GM12878 (cell line): ENCODE results near the gene PRDM16. TPM values are rescaled to one million over a fixed set of nuclear protein-coding genes. Genes with fewer than 3 reads are reported as not detected.

Source experiments
- ATAC-seq: fragments of 200-7000 bp; cut with Tn5 transposase; 3 replicates; pipeline ENCODE4 v1.9.1; 2020; ENCODE audit warnings: mild to moderate bottlenecking, moderate library complexity
- BruUV-seq: library from RNA; stranded (reverse); fragments of 400-500 nt; replicated peaks from 2 replicates; lab custom pipeline; 2021; lab: Mats Ljungman, UMichigan
- CTCF ChIA-PET: fragments of 300-600 bp; sonication (Branson Sonifier 250); formaldehyde crosslinking; extraction: SDS; loops from one replicate; lab custom pipeline; 2021; ENCODE audit warnings: inconsistent platforms; lab: Yijun Ruan, JAX
- POLR2A ChIA-PET: fragments of 350-600 bp; formaldehyde crosslinking; extraction: SDS; loops from one replicate; lab custom pipeline; 2021; ENCODE audit warnings: inconsistent platforms; lab: Charles Lee
- RAD21 ChIA-PET: fragments of 300-600 bp; sonication (Branson Sonifier 250); formaldehyde crosslinking; loops from one replicate; lab custom pipeline; 2023; ENCODE audit warnings: antibody characterized with exemption; ENCODE audit not compliant: unreplicated experiment; lab: Charles Lee
- SMC1A ChIA-PET: fragments of 300-600 bp; sonication (Branson Sonifier 250); formaldehyde crosslinking; loops from one replicate; lab custom pipeline; 2023; ENCODE audit not compliant: unreplicated experiment, uncharacterized antibody; lab: Charles Lee
- DNase-seq: peaks from one replicate; pipeline ENCODE4 v3.0.0-alpha.2; 2011; ENCODE audit warnings: low read depth, low spot score
- FAIRE-seq: peaks from 3 replicates; lab custom pipeline; 2011; peaks lifted over from hg19 to GRCh38; lab: Jason Lieb, UNC
- H2AFZ ChIP-seq: 2 replicates; pipeline ENCODE4 v1.6.0; 2011; ENCODE audit warnings: low read depth, low read length, control low read depth; ENCODE audit not compliant: control insufficient read depth
- H3K27ac ChIP-seq: 2 replicates; pipeline ENCODE4 v1.5.1; 2011; ENCODE audit warnings: control low read depth; ENCODE audit not compliant: control insufficient read depth, insufficient read depth
- H3K27me3 ChIP-seq, 2 experiments: replicated peaks in 1 of 2; 2 replicates each; pipeline versions ENCODE4 v1.6.0 to v1.6.1; 2011; ENCODE audit warnings: low read length in 1 of 2; ENCODE audit not compliant: control insufficient read depth in 2 of 2, insufficient read depth in 2 of 2
- H3K36me3 ChIP-seq, 2 experiments: 2 replicates each; pipeline ENCODE4 v1.5.1; 2011; ENCODE audit warnings: low read length in 1 of 2; ENCODE audit not compliant: control insufficient read depth in 2 of 2, insufficient read depth in 2 of 2
- H3K4me1 ChIP-seq: 2 replicates; pipeline ENCODE4 v1.6.1; 2011; ENCODE audit warnings: mild to moderate bottlenecking, low read length, moderate library complexity, mixed read lengths; ENCODE audit not compliant: control insufficient read depth, insufficient read depth
- H3K4me2 ChIP-seq: 2 replicates; pipeline ENCODE4 v1.6.0; 2011; ENCODE audit warnings: control low read depth; ENCODE audit not compliant: control insufficient read depth, insufficient read depth
- H3K4me3 ChIP-seq: fragments of 200-600 bp; sonication (generic); 2 replicates; pipeline ENCODE4 v1.5.1; 2016
- H3K79me2 ChIP-seq: 2 replicates; pipeline ENCODE4 v1.6.0; 2011; ENCODE audit warnings: low read length; ENCODE audit not compliant: control insufficient read depth, insufficient read depth
- H3K9ac ChIP-seq: 2 replicates; pipeline ENCODE4 v1.8.0; 2011; ENCODE audit warnings: low read length, control low read depth, mixed read lengths; ENCODE audit not compliant: control insufficient read depth, insufficient read depth
- H3K9me3 ChIP-seq: replicated peaks from 3 replicates; pipeline ENCODE4 v1.5.1; 2011; ENCODE audit warnings: mild to moderate bottlenecking, low read length; ENCODE audit not compliant: control insufficient read depth, insufficient read depth
- H4K20me1 ChIP-seq: 2 replicates; pipeline ENCODE4 v1.6.0; 2011; ENCODE audit not compliant: control insufficient read depth, insufficient read depth
- ASH2L ChIP-seq: fragments of 300-600, 200-600 bp; sonication (generic); IDR thresholded peaks from 2 replicates; pipeline ENCODE4 v1.6.1; 2017; ENCODE audit warnings: low read depth, mild to moderate bottlenecking, borderline replicate concordance
- CTCF ChIP-seq, 3 experiments: IDR thresholded peaks in 2 of 3; conservative IDR thresholded peaks in 1 of 3; 2 replicates each; pipeline ENCODE4 v1.5.1; 2011; ENCODE audit warnings: low read depth in 3 of 3, low read length in 3 of 3, mild to moderate bottlenecking in 3 of 3, control low read depth in 2 of 3, moderate library complexity in 2 of 3, inconsistent platforms in 1 of 3, mixed read lengths in 1 of 3; ENCODE audit not compliant: control insufficient read depth in 2 of 3, insufficient read depth in 1 of 3; ENCODE audit errors: extremely low read depth in 1 of 3
- FOS ChIP-seq: IDR thresholded peaks from 3 replicates; pipeline ENCODE4 v1.6.1; 2011; ENCODE audit warnings: borderline replicate concordance; ENCODE audit not compliant: insufficient read length; ENCODE audit errors: extremely low read depth
- IKZF1 ChIP-seq: fragments of 450-650 bp; conservative IDR thresholded peaks from 2 replicates; pipeline ENCODE4 v1.6.1; 2017; ENCODE audit warnings: antibody characterized with exemption, mild to moderate bottlenecking
- IKZF2 ChIP-seq, 2 experiments: fragments of 450-650 bp; IDR thresholded peaks; 2 replicates each; pipeline ENCODE4 v1.6.1; 2017; ENCODE audit warnings: mild to moderate bottlenecking in 2 of 2, moderate library complexity in 2 of 2
- IRF5 ChIP-seq: fragments of 450-650 bp; IDR thresholded peaks from 2 replicates; pipeline ENCODE4 v1.6.1; 2017; ENCODE audit warnings: borderline replicate concordance
- MTA3 ChIP-seq: IDR thresholded peaks from 2 replicates; pipeline ENCODE4 v1.6.1; 2012; ENCODE audit warnings: low read length, inconsistent platforms, borderline replicate concordance
- NFYB ChIP-seq: IDR thresholded peaks from 2 replicates; pipeline ENCODE4 v1.6.1; 2011; ENCODE audit warnings: low read depth, mild to moderate bottlenecking, low read length, improper control_type of control experiment, moderate library complexity; ENCODE audit not compliant: insufficient read depth
- NR2F1 ChIP-seq: fragments of 450-650 bp; conservative IDR thresholded peaks from 2 replicates; pipeline ENCODE4 v1.6.1; 2017; ENCODE audit warnings: mild to moderate bottlenecking
- RCOR1 ChIP-seq: conservative IDR thresholded peaks from 2 replicates; pipeline ENCODE4 v1.6.1; 2012; ENCODE audit warnings: low read depth, low read length, improper control_type of control experiment
- SMAD5 ChIP-seq: IDR thresholded peaks from 2 replicates; pipeline ENCODE4 v1.6.1; 2016; ENCODE audit warnings: antibody characterized with exemption, low read depth
- SREBF2 ChIP-seq: IDR thresholded peaks from 2 replicates; pipeline ENCODE4 v1.6.1; 2012; ENCODE audit warnings: mild to moderate bottlenecking, low read length
- SUZ12 ChIP-seq: fragments of 200-600 bp; sonication (generic); IDR thresholded peaks from one replicate; pipeline ENCODE4 v1.6.1; 2018; ENCODE audit warnings: antibody characterized with exemption, mild to moderate bottlenecking; ENCODE audit not compliant: unreplicated experiment
- WRNIP1 ChIP-seq: IDR thresholded peaks from 2 replicates; pipeline ENCODE4 v1.6.1; 2011; ENCODE audit warnings: low read depth, low read length, improper control_type of control experiment, borderline replicate concordance
- WGBS: methylation state at CpG from one replicate; pipeline ENCODE4 v1.1.6; 2016; ENCODE audit warnings: low lambda C conversion rate; ENCODE audit not compliant: insufficient replicate concordance, insufficient coverage; ENCODE audit errors: missing lambda C conversion rate; 5-methylcytosine and 5-hydroxymethylcytosine counted together
- in situ Hi-C: fragments of 300-500 bp; cut with MboI; formaldehyde crosslinking; loops from 9 replicates; pipeline ENCODE4 v1.14.3; 2018; ENCODE audit warnings: mixed read lengths
- intact Hi-C: fragments of 100-400 bp; cut with micrococcal nuclease; formaldehyde crosslinking; loops from one replicate; pipeline ENCODE4 v1.14.2; 2022; ENCODE audit not compliant: unreplicated experiment
- polyA plus RNA-seq, 11 experiments: library from polyadenylated mRNA; depleted of rRNA in 4 of 11; unstranded in 6 of 11; stranded (reverse) in 5 of 11; fragments of >200 nt; fragmentation: Nextera tagmentation in 4 of 11; fragmentation: Illumina TruSeq in 1 of 11; extraction: Ambion mirVana in 4 of 11; extraction: Trizol in 1 of 11; gene quantifications; 1 replicate in 1 of 11; 2 replicates in 10 of 11; pipeline versions ENCODE4 v1.2.1 to v1.2.3, GENCODE V29; 2011 to 2016; ENCODE audit warnings: inconsistent platforms in 2 of 11, missing spikeins in 2 of 11, low read depth in 1 of 11
- total RNA-seq, 4 experiments: library from RNA; depleted of rRNA in 3 of 4; stranded (reverse); fragments of >200 nt in 3 of 4; fragmentation: Illumina TruSeq in 1 of 4; extraction: Trizol in 1 of 4; gene quantifications; 2 replicates each; pipeline versions ENCODE4 v1.2.1 to v1.2.3, GENCODE V29; 2013 to 2021

PRDM16 gene
- total and polyA plus RNA-seq, 10 of the 15 experiments (the other 5 are each of a cell fraction or from before 2014, with no cell fraction given) = 0.03 TPM; not detected in 9

- ATAC-seq (no peak), DNase-seq (no peak), FAIRE-seq (no peak)
- Histone ChIP-seq H2AFZ (no peak overlapping the region), H3K36me3 (no peaks in the 10 kb centered on the region), H3K9me3 (no peaks in the 10 kb centered on the region; the same call in 2 of the 3 replicates), H3K79me2 (no peaks in the 10 kb centered on the region), H4K20me1 (no peaks in the 10 kb centered on the region), H3K27ac (no peak overlapping the region), H3K4me1 (no peaks in the 10 kb centered on the region), H3K9ac (no peak overlapping the region), H3K27me3 (no peaks in the 10 kb centered on the region), H3K4me3 (no peak overlapping the region), H3K4me2 (no peak overlapping the region)
- ChIA-PET POLR2A (no interaction called here), CTCF (interaction anchor here (0.7 kb wide), 1 partner anchor 1298 kb away, joined by 3 read pairs; no protein-coding TSS in a partner anchor), RAD21 (no interaction called here), SMC1A (no interaction called here)
- WGBS = 71% methylated on average over 26 of the region's 26 CpGs
- BruUV-seq = no TSS peak
- intact Hi-C loops (no loop called here), in situ Hi-C loops (no loop called here)
- no peak for TF ChIP-seq SUZ12
- no peak for TF ChIP-seq MTA3
- no peak for TF ChIP-seq NFYB
Observed at GRCh38 chr1:3341236-3341994, 272.4 kb downstream of the PRDM16 start.

- Histone ChIP-seq H3K4me2 (no peak overlapping the region), H3K79me2 (no peaks in the 10 kb centered on the region), H3K9me3 (no peaks in the 10 kb centered on the region; the same call in 2 of the 3 replicates), H3K36me3 (no peaks in the 10 kb centered on the region), H3K27ac (no peak overlapping the region), H3K4me1 (no peaks in the 10 kb centered on the region), H3K4me3 (no peak overlapping the region), H3K27me3 (no peaks in the 10 kb centered on the region), H2AFZ (no peak overlapping the region), H3K9ac (no peak overlapping the region), H4K20me1 (no peaks in the 10 kb centered on the region)
- no peak for FAIRE-seq
- intact Hi-C loops = no loop called here
- in situ Hi-C loops = no loop called here
- no peak for DNase-seq
- POLR2A ChIA-PET = no interaction called here
- RAD21 ChIA-PET = no interaction called here
- WGBS = 48% methylated on average over 5 of the region's 5 CpGs
- ATAC-seq = no peak
- SMC1A ChIA-PET = no interaction called here
- BruUV-seq = no TSS peak
- CTCF ChIA-PET = no interaction called here
- TF ChIP-seq IKZF2 (IDR thresholded peaks at IDR 0.05) = no peak
- TF ChIP-seq WRNIP1 = no peak
- TF ChIP-seq CTCF (IDR thresholded peaks at IDR 0.05 in 2 of 3, conservative IDR thresholded peaks at IDR 0.05 in 1 of 3; ENCODE audit: control insufficient read depth in 2 of 3, extremely low read depth in 1 of 3, insufficient read depth in 1 of 3, low read depth in 3 of 3, low read length in 3 of 3) = no peak
- no peak for TF ChIP-seq ASH2L
- TF ChIP-seq IRF5 = no peak
- TF ChIP-seq RCOR1 = no peak
- no peak for TF ChIP-seq SREBF2
- TF ChIP-seq IKZF1 = no peak
- no peak for TF ChIP-seq SMAD5
- TF ChIP-seq NR2F1 = no peak
- TF ChIP-seq FOS = no peak
Observed at GRCh38 chr1:3342960-3343359, 274.0 kb downstream of the PRDM16 start.
